Parathyroid adenoma (tissue), 2 donors: ENCODE results near the gene MGARP.
A peak's percentile ranks its signal among the peaks of the same experiment; 100 is the strongest.
"Not testable (repeated sequence)": the region's sequence is repeated elsewhere in the genome, so short reads cannot be mapped to it uniquely, and the experiment has no call there.

Experiments used
- H2AFZ ChIP-seq: fragments of 300-600 bp; sonication (generic); one replicate; pipeline ENCODE4 v1.7.0; 2017; ENCODE audit warnings: antibody characterized with exemption, mild to moderate bottlenecking
- H3K27ac ChIP-seq: fragments of 300-600 bp; sonication (generic); one replicate; pipeline ENCODE4 v1.7.0; 2017
- H3K27me3 ChIP-seq: fragments of 300-600 bp; sonication (generic); one replicate; pipeline ENCODE4 v1.7.0; 2017; ENCODE audit warnings: low read length; ENCODE audit not compliant: control insufficient read depth, insufficient read depth
- H3K36me3 ChIP-seq: fragments of 300-600 bp; sonication (generic); one replicate; pipeline ENCODE4 v1.7.0; 2017; ENCODE audit warnings: low read length; ENCODE audit not compliant: control insufficient read depth, insufficient read depth
- H3K4me1 ChIP-seq: fragments of 300-600 bp; sonication (generic); one replicate; pipeline ENCODE4 v1.7.0; 2017; ENCODE audit warnings: control low read depth
- H3K4me2 ChIP-seq: fragments of 300-600 bp; sonication (generic); one replicate; pipeline ENCODE4 v1.7.0; 2017; ENCODE audit warnings: low read length
- H3K4me3 ChIP-seq: fragments of 300-600 bp; sonication (generic); one replicate; pipeline ENCODE4 v1.7.0; 2017; ENCODE audit warnings: low read depth, low read length
- H3K79me2 ChIP-seq: fragments of 300-600 bp; sonication (generic); one replicate; pipeline ENCODE4 v1.7.0; 2017; ENCODE audit warnings: control low read depth
- H3K9ac ChIP-seq: fragments of 300-600 bp; sonication (generic); one replicate; pipeline ENCODE4 v1.7.0; 2017; ENCODE audit warnings: mild to moderate bottlenecking
- H3K9me3 ChIP-seq: fragments of 300-600 bp; sonication (generic); one replicate; pipeline ENCODE4 v1.7.0; 2017; ENCODE audit warnings: low read length; ENCODE audit not compliant: control insufficient read depth
- CTCF ChIP-seq: fragments of 300-600 bp; sonication (generic); IDR thresholded peaks from one replicate; pipeline ENCODE4 v1.7.0; 2017; ENCODE audit warnings: antibody characterized with exemption, mild to moderate bottlenecking
- donor health status: primary hyperparathyroidism.

The MGARP gene

GRCh38 chr4:139279760-139280620, at the start of gene MGARP:
Gene MGARP, minus strand, starts transcription at chr4:139280225. Its CDS starts 67 bp downstream, at chr4:139280158.
- Histone ChIP-seq H3K79me2 (no peaks in the 10 kb centered on the region), H3K4me2 (peak within 1 kb of the TSS; percentile 67), H2AFZ (peak within 1 kb of the TSS; percentile 58), H3K4me1 (no peaks in the 10 kb centered on the region), H3K9ac (no peak within 1 kb of the TSS), H3K4me3 (peak within 1 kb of the TSS; percentile 30), H3K27ac (no peak within 1 kb of the TSS), H3K36me3 (no peaks in the 10 kb centered on the region), H3K27me3 (no peaks in the 10 kb centered on the region), H3K9me3 (no peaks in the 10 kb centered on the region)
- TF ChIP-seq CTCF = no peak

GRCh38 chr4:139329665-139330200, 49.7 kb upstream of the MGARP start:
- no peak for TF ChIP-seq CTCF
- H3K36me3 ChIP-seq = no peaks in the 10 kb centered on the region
- H3K9me3 ChIP-seq = no peaks in the 10 kb centered on the region
- peaks cover 9% of the 10 kb centered on the region for H3K79me2 ChIP-seq
- H3K4me1 ChIP-seq = no peaks in the 10 kb centered on the region
- no peak overlapping the region for H3K4me2 ChIP-seq
- H3K27ac ChIP-seq = no peak overlapping the region
- no peak overlapping the region for H2AFZ ChIP-seq
- no peaks in the 10 kb centered on the region for H3K27me3 ChIP-seq
- no peak overlapping the region for H3K4me3 ChIP-seq
- no peak overlapping the region for H3K9ac ChIP-seq

GRCh38 chr4:139324620-139325019, 44.6 kb upstream of the MGARP start:
- Histone ChIP-seq H3K79me2 (peaks cover 14% of the 10 kb centered on the region), H3K4me3 (no peak overlapping the region), H3K4me2 (no peak overlapping the region), H3K9ac (no peak overlapping the region), H3K9me3 (no peaks in the 10 kb centered on the region), H2AFZ (no peak overlapping the region), H3K36me3 (no peaks in the 10 kb centered on the region), H3K27me3 (no peaks in the 10 kb centered on the region), H3K4me1 (peaks cover 5% of the 10 kb centered on the region), H3K27ac (no peak overlapping the region)
- TF ChIP-seq CTCF = no peak

GRCh38 chr4:139322541-139322940, 42.5 kb upstream of the MGARP start:
- H3K36me3 ChIP-seq, H3K9me3 ChIP-seq, H3K27me3 ChIP-seq, H3K4me1 ChIP-seq, H3K27ac ChIP-seq, H3K4me3 ChIP-seq, H3K4me2 ChIP-seq, H3K9ac ChIP-seq, H2AFZ ChIP-seq: not testable (repeated sequence)
- H3K79me2 ChIP-seq = peaks cover 16% of the 10 kb centered on the region

GRCh38 chr4:139322070-139322469, 42.0 kb upstream of the MGARP start:
- H3K9me3 ChIP-seq, H3K4me3 ChIP-seq, H3K36me3 ChIP-seq, H2AFZ ChIP-seq, H3K27ac ChIP-seq, H3K4me2 ChIP-seq, H3K4me1 ChIP-seq, H3K9ac ChIP-seq, H3K27me3 ChIP-seq: not testable (repeated sequence)
- peaks cover 20% of the 10 kb centered on the region for H3K79me2 ChIP-seq
